OCI-LY7 (cell line): ENCODE data around the gene MAIP1.

Experiments used
- CTCF ChIP-seq: fragments of 200-600 bp; sonication (generic); conservative IDR thresholded peaks from 2 replicates; pipeline ENCODE4 v1.5.1; 2014; ENCODE audit warnings: mild to moderate bottlenecking, antibody characterized with exemption, low read length, moderate library complexity, mixed read lengths
- EZH2phosphoT487 ChIP-seq: fragments of 200-600 bp; sonication (generic); IDR thresholded peaks from 2 replicates; pipeline ENCODE4 v1.6.1; 2018; ENCODE audit warnings: low read depth, borderline replicate concordance, mild to moderate bottlenecking, mixed run types, antibody characterized with exemption, low read length, moderate library complexity, mixed read lengths

DNA sequence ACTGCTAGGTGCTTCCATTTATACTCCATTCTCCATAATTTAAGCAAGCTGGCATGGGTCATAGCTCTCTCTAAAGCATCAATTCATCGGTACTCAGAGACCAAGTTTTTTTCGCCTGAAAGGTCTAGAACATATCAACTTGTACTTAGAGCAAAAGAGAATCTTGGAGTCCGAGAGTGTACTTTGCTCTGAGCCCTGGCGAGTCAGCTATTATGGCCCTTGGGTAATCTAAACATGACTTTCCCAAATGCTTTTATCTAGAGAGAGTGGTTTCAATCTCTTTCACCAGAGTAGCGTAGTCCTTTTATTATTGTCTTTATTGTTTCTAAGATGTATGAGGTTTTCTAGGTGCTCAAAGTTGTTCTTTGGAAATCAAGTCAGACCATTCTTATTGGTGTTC lies 34.4 kb downstream of the MAIP1 start:
- TF ChIP-seq CTCF, result no peak
- no peak for TF ChIP-seq EZH2phosphoT487
